ENCODE data around the gene FSTL5.

The FSTL5 gene

DNA sequence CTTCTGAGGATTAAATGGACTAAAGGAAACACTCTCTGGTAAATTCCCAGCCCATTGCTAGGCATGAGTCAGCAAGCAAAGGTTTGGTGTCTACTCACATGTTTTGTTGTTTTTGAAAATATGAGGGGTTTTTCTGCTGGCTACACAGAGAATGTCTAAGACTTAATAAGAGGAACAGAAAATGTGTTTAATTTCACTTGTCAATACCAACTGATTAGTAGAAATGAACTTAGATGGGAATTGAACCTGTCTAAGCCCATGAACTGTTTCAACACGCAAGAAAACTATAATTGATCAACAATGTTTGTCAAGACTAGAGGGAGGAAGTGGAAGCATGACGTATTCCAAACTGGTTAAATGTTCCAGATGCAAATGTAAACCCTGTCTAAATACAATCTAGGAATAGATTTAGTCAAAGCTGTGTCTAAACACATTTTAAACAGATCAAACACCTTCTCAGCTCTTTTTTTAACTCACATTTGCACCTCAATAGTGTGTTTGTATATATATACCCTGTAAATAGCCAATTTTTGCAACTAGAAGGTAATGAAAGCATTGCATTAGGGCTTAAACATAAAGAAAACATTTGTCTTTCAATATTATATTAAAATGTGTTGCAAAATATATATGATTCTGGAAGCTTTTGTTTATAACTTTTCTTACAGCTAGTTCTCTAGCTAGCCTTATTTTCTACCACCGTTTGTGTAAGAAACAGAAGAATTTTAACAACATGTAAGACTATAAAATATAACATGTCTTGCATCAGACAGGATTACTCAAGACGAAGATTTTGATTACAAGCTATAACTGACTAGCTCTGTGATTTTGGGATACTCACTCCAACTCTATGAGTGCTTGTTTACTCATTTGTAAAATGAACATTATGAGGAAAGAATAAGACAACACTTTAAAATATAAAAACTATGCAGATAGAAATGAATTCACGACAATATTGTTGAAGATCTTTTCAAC, 607.8 kb downstream of the FSTL5 start:
- no peak for DNase-seq

GRCh38 chr4:161554372-161554990, 609.3 kb downstream of the FSTL5 start:
- DNase-seq, result no peak

DNA sequence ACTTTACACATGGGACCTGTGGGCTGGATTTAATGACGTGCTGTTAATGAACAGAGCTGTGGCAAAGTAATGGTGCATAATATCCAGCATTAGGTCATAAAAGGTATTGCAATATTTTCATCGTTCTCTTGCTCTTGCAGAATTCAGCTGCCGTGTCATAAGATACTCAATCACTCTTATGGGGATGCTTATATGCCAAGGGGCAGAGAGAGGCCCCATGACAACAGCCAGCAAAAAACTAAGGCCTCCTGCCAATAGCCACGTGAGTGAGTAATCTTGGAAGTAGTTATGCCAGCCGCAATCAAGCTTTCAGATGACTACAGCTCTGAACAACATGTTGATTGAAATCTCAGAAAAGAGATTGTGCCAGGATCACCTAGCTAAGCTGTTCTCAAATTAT, 616.9 kb downstream of the FSTL5 start:
- DNase-seq, result no peak

- no peak for DNase-seq
Observed at GRCh38 chr4:161540265-161540664, 623.5 kb downstream of the FSTL5 start.

GRCh38 chr4:161538941-161539340, 624.9 kb downstream of the FSTL5 start:
- DNase-seq, result no peak

- no peak for DNase-seq
Observed at GRCh38 chr4:161530710-161531109, 633.1 kb downstream of the FSTL5 start.

- no peak for DNase-seq
Observed at GRCh38 chr4:161525121-161525520, 638.7 kb downstream of the FSTL5 start.

GRCh38 chr4:161522031-161522430, 641.8 kb downstream of the FSTL5 start:
- DNase-seq, result no peak

- DNase-seq, result no peak
Observed at GRCh38 chr4:161519611-161520010, 644.2 kb downstream of the FSTL5 start.

GRCh38 chr4:161517941-161518340, 645.9 kb downstream of the FSTL5 start:
- no peak for DNase-seq

DNA sequence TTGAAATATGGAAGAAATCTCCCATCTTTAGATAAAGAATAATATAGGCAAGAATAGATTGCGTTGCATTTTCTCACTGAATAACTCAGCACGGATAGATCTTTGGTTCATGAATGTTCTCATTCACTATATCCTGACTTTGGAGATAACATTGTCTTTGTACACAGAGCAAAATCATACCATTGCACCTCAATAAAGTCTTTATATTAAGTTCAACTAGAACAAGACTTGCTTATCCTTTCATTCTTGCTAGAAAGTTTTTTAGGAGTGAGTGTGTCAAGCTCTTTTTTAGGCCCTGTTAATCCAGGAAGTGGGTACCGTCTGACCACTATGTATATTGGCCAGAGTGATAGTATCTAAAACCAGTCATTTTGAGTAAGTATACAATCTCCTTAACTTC, 658.7 kb downstream of the FSTL5 start:
- DNase-seq, result no peak

- no peak for DNase-seq
Observed at GRCh38 chr4:161498155-161498554, 665.6 kb downstream of the FSTL5 start.

DNA sequence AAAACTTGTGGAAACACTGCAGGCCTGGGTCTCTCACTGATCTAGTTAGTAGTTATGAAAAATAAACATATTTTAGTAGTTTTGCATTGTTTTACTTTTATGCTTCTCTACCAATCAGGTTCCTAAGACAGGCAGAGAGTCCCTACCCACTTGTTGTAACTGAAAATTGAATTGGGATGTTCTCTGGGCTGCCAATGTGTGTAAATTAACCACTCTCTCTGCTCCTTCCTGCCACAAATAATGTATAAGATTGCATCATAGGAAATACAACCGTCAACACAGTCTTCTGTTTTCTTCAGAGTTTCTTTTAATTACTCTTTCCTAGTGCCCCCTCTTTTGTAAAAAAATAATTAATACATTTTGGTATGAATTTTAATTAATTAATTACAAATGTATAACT, 677.3 kb downstream of the FSTL5 start:
- DNase-seq, result no peak

- no peak for DNase-seq
Observed at GRCh38 chr4:161466316-161466715, 697.5 kb downstream of the FSTL5 start.

GRCh38 chr4:161463436-161463835, 700.4 kb downstream of the FSTL5 start:
- no peak for DNase-seq

- no peak for DNase-seq
Observed at GRCh38 chr4:161457906-161458305, 705.9 kb downstream of the FSTL5 start.

DNA sequence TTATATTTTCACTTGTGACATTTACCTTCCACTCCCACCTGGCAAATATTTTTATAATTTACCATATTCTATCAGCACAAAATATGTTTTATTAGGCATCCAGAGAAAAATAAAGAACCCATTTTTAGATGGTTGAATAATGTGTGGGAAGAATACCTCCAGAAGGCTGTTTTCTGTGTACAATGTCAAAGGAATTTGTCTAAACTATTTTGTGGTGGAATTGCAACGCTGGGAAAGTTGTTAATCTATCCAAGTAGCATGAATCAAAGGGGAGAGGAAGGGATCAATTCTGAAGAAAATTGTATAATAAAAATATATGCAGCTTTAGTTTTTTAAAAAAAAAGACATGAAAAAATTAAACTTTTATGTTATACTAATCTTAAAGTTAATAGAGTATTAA, 706.5 kb downstream of the FSTL5 start:
- no peak for DNase-seq

DNA sequence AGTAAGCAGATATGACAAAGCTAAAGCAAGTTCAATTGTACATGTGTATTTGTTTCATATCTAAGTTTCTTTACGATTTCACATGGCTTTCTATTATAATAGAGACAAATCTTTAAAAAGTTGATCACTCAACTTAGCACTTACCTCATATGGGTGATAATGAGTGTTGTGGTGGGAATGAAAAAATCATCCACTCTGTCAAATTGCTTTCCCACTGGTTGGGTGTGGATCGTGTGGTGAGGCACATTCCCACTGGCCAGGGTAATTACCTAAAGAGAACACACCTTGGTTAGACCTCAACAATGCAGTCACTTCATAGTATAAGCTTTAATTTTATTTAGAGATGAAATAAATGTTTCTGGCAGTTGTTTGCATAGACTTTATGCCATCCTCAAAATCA, 708.9 kb downstream of the FSTL5 start:
- no peak for DNase-seq

- DNase-seq, result no peak
Observed at GRCh38 chr4:161448550-161449180, 715.1 kb downstream of the FSTL5 start.

DNA sequence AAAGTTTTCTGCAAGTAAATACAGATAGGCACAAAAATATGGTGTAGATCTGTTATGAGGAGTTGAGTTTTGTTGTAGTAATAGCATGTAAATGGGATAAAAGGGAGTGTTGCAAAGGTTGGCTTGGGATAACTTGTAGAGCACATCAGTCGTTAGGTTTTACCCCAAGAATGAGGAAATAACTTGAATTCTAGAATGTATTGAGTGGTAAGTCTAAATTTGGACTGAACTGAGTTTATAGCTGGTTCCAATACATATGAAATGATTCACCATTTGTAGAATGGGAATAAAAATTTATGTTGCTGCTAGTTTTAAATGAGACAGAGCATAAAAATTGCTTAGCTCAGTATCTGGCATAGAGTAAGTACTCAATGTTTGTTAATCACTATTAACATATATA, 719.2 kb downstream of the FSTL5 start:
- DNase-seq, result no peak

DNA sequence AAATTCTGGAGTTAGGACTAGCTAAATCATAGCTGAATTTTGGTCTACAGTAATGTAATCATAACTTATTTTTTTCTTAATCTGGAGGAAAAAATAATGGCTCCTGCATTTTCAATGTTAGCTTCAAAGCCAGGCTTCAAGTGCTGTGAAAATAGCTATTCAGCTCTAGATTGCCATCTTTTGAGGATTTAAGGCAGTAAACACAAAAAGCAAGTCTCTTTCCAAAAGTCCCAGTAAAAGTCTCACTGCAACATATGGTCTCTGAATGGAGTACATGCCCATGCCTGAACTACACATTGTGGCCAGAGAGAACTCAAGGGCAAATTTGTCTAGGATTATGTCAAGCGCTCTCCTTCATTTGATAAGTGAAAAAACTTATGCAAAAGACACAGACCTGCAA, 720.9 kb downstream of the FSTL5 start:
- DNase-seq, result no peak

GRCh38 chr4:161438096-161438495, 725.7 kb downstream of the FSTL5 start:
- DNase-seq, result no peak

GRCh38 chr4:161428180-161428965, 735.4 kb downstream of the FSTL5 start:
- no peak for DNase-seq
